ENCODE data around the gene ZGRF1.

- TF ChIP-seq POLR2AphosphoS5 (IDR thresholded peaks at IDR 0.05), result no peak
- TF ChIP-seq CTCF (IDR thresholded peaks at IDR 0.05; ENCODE audit: poor library complexity, severe bottlenecking), result no peak
- no peak for TF ChIP-seq EZH2 (IDR thresholded peaks at IDR 0.05; ENCODE audit: borderline replicate concordance, insufficient read depth, low read length, poor library complexity, severe bottlenecking)
- TF ChIP-seq MXI1 (conservative IDR thresholded peaks at IDR 0.05; ENCODE audit: poor library complexity, severe bottlenecking), result no peak
- no peak for TF ChIP-seq EP300 (conservative IDR thresholded peaks at IDR 0.05; ENCODE audit: poor library complexity, severe bottlenecking)
- no peak for TF ChIP-seq TAF1 (IDR thresholded peaks at IDR 0.05; ENCODE audit: low read depth)
- no peak for TF ChIP-seq REST (IDR thresholded peaks at IDR 0.05; ENCODE audit: borderline replicate concordance)
Measured at GRCh38 chr4:112536123-112536522, 100.6 kb downstream of the ZGRF1 start.
